Endodermal cell (in vitro differentiated cells): Measurements from ENCODE around the gene WDR12. TPM values are rescaled to one million over a fixed set of nuclear protein-coding genes. Genes with fewer than 3 reads are reported as not detected.
"Not testable (repeated sequence)": the region's sequence is repeated elsewhere in the genome, so short reads cannot be mapped to it uniquely, and the experiment has no call there.

Experiments used
- DNase-seq: peaks from one replicate; pipeline ENCODE4 v3.0.0-alpha.2; 2017
- H3K27ac ChIP-seq: 2 replicates; pipeline ENCODE4 v1.5.1; 2013; ENCODE audit warnings: mild to moderate bottlenecking, low read depth, low read length, moderate library complexity
- H3K27me3 ChIP-seq: 2 replicates; pipeline ENCODE4 v1.6.1; 2013; ENCODE audit warnings: mild to moderate bottlenecking, low read length, moderate library complexity; ENCODE audit not compliant: insufficient read depth, control insufficient read depth, poor library complexity, severe bottlenecking
- H3K36me3 ChIP-seq: 2 replicates; pipeline ENCODE4 v1.7.0; 2013; ENCODE audit warnings: mild to moderate bottlenecking, low read length, moderate library complexity; ENCODE audit not compliant: control insufficient read depth, insufficient read depth
- H3K4me1 ChIP-seq: one replicate; pipeline ENCODE4 v1.7.0; 2013; ENCODE audit warnings: low read length; ENCODE audit not compliant: control insufficient read depth, insufficient read depth
- H3K4me3 ChIP-seq: 2 replicates; pipeline ENCODE4 v1.5.1; 2013; ENCODE audit warnings: mild to moderate bottlenecking, low read length, moderate library complexity
- H3K9ac ChIP-seq: 2 replicates; pipeline ENCODE4 v1.6.1; 2013; ENCODE audit warnings: mild to moderate bottlenecking, low read length, moderate library complexity; ENCODE audit not compliant: poor library complexity, severe bottlenecking; ENCODE audit errors: extremely low read depth
- H3K9me3 ChIP-seq: 2 replicates; pipeline ENCODE4 v1.6.1; 2013; ENCODE audit warnings: mild to moderate bottlenecking, low read length, moderate library complexity; ENCODE audit not compliant: control insufficient read depth
- H3K27ac Mint-ChIP-seq: 2 replicates; pipeline ENCODE4 v1.8.0; 2020; ENCODE audit warnings: mixed read lengths
- H3K27me3 Mint-ChIP-seq: 2 replicates; pipeline ENCODE4 v1.8.0; 2021; ENCODE audit warnings: mild to moderate bottlenecking, mixed read lengths; ENCODE audit not compliant: insufficient read depth
- H3K36me3 Mint-ChIP-seq: 2 replicates; pipeline ENCODE4 v1.8.0; 2020; ENCODE audit warnings: low read depth, mixed read lengths
- H3K4me1 Mint-ChIP-seq: 2 replicates; pipeline ENCODE4 v1.8.0; 2020; ENCODE audit warnings: mixed read lengths
- H3K4me3 Mint-ChIP-seq: 2 replicates; pipeline ENCODE4 v1.8.0; 2020; ENCODE audit warnings: mild to moderate bottlenecking, moderate library complexity, mixed read lengths
- H3K9me3 Mint-ChIP-seq: 2 replicates; pipeline ENCODE4 v1.8.0; 2020; ENCODE audit warnings: mild to moderate bottlenecking, mixed read lengths
- WGBS, 2 experiments: methylation state at CpG; one replicate each; pipeline versions ENCODE4 v1.1.5 to v1.1.7; 2013; ENCODE audit warnings: missing lambda C conversion rate in 2 of 2, mixed read lengths in 1 of 2; ENCODE audit not compliant: insufficient coverage in 1 of 2, insufficient read length in 1 of 2; 5-methylcytosine and 5-hydroxymethylcytosine counted together
- total RNA-seq, 2 donors: library from RNA; stranded (reverse); fragmentation: NEBNext Ultra II Directional in 1 of 2; extraction: Animal tissue kit (Norgen Biotek cat#: 25700) in 1 of 2; gene quantifications; 2 replicates in 1 of 2; 3 replicates in 1 of 2; pipeline ENCODE4 v1.2.1, GENCODE V29; 2021
- TF ChIP-seq, protein P1 (sequence below): fragments of 200-600 bp; sonication (generic); conservative IDR thresholded peaks from 2 replicates; pipeline ENCODE4 v1.5.0; 2021; ENCODE audit warnings: antibody characterized with exemption, mild to moderate bottlenecking

Gene WDR12
- total RNA-seq, 2 donors from 2014 or later: 84.4 to 104 TPM

DNA sequence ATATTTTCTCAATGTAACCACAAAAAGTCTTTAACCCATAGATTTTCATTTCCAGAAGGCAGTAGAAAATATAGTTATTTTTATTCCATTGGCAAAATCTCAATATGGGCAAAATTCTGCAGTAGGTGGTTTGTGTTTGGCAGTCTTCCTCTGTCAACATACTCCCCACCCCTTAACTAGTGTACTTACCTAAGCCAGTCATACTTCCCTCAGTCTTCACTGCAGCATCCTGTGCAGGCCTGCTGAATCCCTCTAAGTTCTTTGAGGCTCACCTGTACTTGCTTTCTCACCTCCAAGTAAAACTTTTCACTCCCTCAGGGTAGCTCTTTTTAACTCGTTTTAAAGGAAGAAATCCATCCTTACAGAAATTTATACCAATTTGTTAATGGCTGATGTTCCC is 7.4 kb upstream of the WDR12 start:
- Histone ChIP-seq H3K27ac (no peak overlapping the region), H3K9ac (no peak overlapping the region), H3K4me3 (no peak overlapping the region), H3K36me3 (no peaks in the 10 kb centered on the region), H3K27me3 (no peaks in the 10 kb centered on the region), H3K4me1 (no peaks in the 10 kb centered on the region), H3K9me3 (no peaks in the 10 kb centered on the region)
- H3K36me3 Mint-ChIP-seq: peaks cover 10% of the 10 kb centered on the region
- TF ChIP-seq, protein P1, sequence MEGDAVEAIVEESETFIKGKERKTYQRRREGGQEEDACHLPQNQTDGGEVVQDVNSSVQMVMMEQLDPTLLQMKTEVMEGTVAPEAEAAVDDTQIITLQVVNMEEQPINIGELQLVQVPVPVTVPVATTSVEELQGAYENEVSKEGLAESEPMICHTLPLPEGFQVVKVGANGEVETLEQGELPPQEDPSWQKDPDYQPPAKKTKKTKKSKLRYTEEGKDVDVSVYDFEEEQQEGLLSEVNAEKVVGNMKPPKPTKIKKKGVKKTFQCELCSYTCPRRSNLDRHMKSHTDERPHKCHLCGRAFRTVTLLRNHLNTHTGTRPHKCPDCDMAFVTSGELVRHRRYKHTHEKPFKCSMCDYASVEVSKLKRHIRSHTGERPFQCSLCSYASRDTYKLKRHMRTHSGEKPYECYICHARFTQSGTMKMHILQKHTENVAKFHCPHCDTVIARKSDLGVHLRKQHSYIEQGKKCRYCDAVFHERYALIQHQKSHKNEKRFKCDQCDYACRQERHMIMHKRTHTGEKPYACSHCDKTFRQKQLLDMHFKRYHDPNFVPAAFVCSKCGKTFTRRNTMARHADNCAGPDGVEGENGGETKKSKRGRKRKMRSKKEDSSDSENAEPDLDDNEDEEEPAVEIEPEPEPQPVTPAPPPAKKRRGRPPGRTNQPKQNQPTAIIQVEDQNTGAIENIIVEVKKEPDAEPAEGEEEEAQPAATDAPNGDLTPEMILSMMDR: no peak
- no peak for DNase-seq
- 90 to 100% methylated on average over 1 of the region's 1 CpG for WGBS, 2 experiments
- peaks cover 3% of the 10 kb centered on the region for H3K9me3 Mint-ChIP-seq
- no peak overlapping the region for H3K4me3 Mint-ChIP-seq
- no peak overlapping the region for H3K27ac Mint-ChIP-seq
- H3K27me3 Mint-ChIP-seq: no peaks in the 10 kb centered on the region
- no peaks in the 10 kb centered on the region for H3K4me1 Mint-ChIP-seq

DNA sequence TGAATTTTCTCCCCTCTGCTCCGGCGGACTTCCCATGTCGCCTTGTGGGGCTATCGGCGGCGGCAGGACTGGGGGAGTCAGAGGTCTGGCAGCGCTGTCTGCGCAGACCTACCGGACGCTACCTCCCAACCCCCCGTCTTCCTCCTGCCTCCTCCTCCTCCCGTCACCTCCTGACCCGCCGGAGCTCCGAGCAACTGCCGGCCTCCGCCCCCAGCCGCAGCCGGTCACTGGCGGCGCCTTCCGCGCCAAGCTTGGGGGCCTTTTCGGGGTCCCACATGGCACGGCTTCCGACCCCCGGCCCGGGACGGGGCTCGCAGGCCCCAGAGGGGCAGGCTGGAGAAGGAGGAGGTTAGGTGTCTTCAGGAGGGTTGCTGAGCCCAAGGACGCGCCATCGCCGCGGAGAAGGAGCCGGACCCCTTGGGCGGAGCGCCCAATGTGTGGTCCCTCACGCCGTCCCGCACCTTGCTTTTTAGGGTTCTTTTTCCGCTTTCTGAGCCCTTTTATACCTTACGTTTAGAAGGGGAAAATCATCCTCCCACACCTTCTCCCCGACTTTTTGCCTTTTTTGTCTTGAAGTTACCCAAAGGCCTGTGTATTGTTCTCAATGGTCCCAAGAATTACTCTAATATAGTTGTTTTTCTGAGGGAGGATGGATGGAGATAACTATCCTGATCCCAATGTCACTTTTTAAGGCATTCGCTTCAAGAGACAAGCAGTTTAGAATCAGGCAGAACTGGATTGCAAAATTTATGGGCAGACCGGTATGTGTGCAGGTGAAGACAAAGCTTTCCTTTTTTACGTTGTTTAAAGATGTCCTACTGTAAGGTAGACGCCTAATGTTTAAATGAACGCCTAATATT is 1.1 kb upstream of the WDR12 start:
- H3K27me3 ChIP-seq: not testable (repeated sequence)
- 33 to 35% methylated on average over 4 to 5 of the region's 49 CpGs for WGBS, 2 experiments

DNA sequence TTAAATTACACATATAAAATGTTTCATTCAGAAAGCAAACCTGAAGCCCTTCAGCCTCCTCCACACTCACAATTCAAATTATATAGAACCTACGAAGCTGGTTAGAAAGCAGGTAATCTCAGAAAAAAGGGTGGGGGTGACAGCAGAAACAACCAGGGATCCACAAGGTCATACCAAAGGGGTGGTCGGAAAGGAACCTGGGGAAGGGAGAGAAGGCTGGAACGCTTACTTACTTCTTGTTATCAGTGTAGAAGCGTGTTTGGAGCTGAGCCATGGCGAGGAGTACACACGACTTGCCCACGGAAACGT is 316 bp downstream of the WDR12 start:
- Mint-ChIP-seq H3K4me1 (no peaks in the 10 kb centered on the region), H3K27me3 (no peaks in the 10 kb centered on the region), H3K27ac (peak overlapping the region; percentile 97), H3K4me3 (peak overlapping the region; percentile 92), H3K9me3 (no peaks in the 10 kb centered on the region), H3K36me3 (peaks cover 16% of the 10 kb centered on the region)
- H3K4me1 ChIP-seq: no peaks in the 10 kb centered on the region
- WGBS, 2 experiments: 0 to 2% methylated on average over 7 to 8 of the region's 8 CpGs
- no peak for DNase-seq
- TF ChIP-seq, protein P1: no peak
- no peaks in the 10 kb centered on the region for H3K27me3 ChIP-seq
- H3K27ac ChIP-seq: no peak overlapping the region
- H3K9me3 ChIP-seq: no peaks in the 10 kb centered on the region
- peak overlapping the region; percentile 98 for H3K4me3 ChIP-seq
- H3K36me3 ChIP-seq: peaks cover 4% of the 10 kb centered on the region
- peak overlapping the region; percentile 76 for H3K9ac ChIP-seq

More for the DNA sequence above, 1.1 kb upstream of the WDR12 start:
- Histone ChIP-seq H3K27ac (peak overlapping the region; percentile 98), H3K4me3 (peak overlapping the region; percentile 98), H3K9ac (peak overlapping the region; percentile 76)
- Mint-ChIP-seq H3K27ac (peak overlapping the region; percentile 97), H3K4me3 (peak overlapping the region; percentile 92)
- not testable (repeated sequence) for H3K4me1 Mint-ChIP-seq, H3K36me3 ChIP-seq, H3K9me3 ChIP-seq, H3K4me1 ChIP-seq, H3K36me3 Mint-ChIP-seq, DNase-seq, H3K27me3 Mint-ChIP-seq, H3K9me3 Mint-ChIP-seq
